Stimulated activated memory B cell treated with anti-CD40 and anti-IgM and Interleukin-4, amounts not matched to agents 10 μg/mL and 1 μg/mL and 100 μg/mL, for 72 hours (primary cell): ENCODE measurements around the gene PXDC1.
"Not testable (repeated sequence)": the region's sequence is repeated elsewhere in the genome, so short reads cannot be mapped to it uniquely, and the experiment has no call there.

ENCODE experiments used
- ATAC-seq: fragments of 150-1000 bp; cut with Tn5 transposase; 2 replicates; pipeline ENCODE4 v1.10.0; 2021
- H3K27ac Mint-ChIP-seq: one replicate; pipeline ENCODE4 v1.8.0; 2022; ENCODE audit warnings: mild to moderate bottlenecking, mixed read lengths
- H3K27me3 Mint-ChIP-seq: one replicate; pipeline ENCODE4 v1.8.0; 2022; ENCODE audit warnings: mixed read lengths
- H3K36me3 Mint-ChIP-seq: one replicate; pipeline ENCODE4 v1.8.0; 2022; ENCODE audit warnings: mixed read lengths
- H3K4me1 Mint-ChIP-seq: one replicate; pipeline ENCODE4 v1.8.0; 2022; ENCODE audit warnings: mixed read lengths
- H3K4me3 Mint-ChIP-seq: one replicate; pipeline ENCODE4 v1.8.0; 2022; ENCODE audit warnings: mild to moderate bottlenecking, moderate library complexity, mixed read lengths
- H3K9me3 Mint-ChIP-seq: one replicate; pipeline ENCODE4 v1.8.0; 2022; ENCODE audit warnings: mixed read lengths

PXDC1 gene

DNA sequence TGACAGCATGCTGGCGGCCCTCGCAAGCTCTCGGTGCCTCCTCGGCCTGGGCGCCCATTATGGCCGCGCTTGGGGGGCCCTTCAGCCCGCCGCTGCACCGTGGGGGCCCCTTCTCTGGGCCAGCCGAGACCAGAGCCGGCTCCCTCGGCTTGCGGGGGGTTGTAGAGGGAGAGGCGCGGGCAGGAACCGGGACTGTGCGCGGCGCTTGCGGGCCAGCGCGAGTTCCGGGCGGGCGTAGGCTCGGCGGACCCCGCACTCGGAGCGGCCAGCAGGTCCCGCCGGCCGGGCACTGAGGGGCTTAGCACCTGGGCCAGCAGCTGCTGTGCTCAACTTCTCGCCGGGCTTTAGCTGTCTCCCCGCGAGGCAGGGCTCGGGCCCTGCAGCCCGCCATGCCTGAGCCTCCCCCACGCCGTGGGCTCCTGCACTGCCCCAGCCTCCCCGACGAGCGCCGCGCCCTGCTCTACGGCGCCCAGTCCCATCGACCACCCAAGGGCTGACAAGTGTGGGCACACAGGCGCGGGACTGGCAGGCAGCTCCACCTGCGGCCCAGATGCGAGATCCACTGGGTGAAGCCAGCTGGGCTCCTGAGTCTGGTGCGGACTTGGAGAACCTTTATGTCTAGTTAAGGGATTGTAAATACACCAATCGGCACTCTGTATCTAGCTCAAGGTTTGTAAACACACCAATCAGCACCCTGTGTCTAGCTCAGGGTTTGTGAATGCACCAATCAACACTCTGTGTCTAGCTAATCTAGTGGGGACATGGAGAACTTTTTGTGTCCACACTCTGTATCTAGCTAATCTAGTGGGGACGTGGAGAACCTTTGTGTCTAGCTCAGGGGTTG lies 6.7 kb upstream of the PXDC1 start:
- ATAC-seq = not testable (repeated sequence)

DNA sequence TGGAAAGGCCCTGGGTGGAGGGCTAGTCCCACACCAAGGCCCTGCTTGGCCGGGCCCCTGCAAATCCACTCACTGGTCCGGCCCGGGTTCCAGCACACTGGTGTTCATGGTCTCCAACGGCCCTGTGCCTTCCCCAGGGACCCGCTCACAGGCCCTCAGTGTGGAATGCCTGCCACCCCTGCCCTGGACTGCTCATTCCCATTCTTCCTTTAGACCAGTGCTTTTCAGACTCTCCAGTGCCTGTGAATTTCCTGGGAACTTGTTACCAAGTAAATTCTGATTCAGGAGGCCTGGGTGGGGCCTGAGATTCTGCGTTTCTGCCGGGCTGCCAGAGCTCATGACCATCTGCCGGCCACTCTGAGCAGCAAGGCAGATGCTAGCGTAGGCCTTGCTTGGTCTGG lies 5.7 kb upstream of the PXDC1 start:
- no peaks in the 10 kb centered on the region for H3K36me3 Mint-ChIP-seq
- no peak for ATAC-seq
- no peaks in the 10 kb centered on the region for H3K9me3 Mint-ChIP-seq
- peaks cover 21% of the 10 kb centered on the region for H3K4me1 Mint-ChIP-seq
- H3K27me3 Mint-ChIP-seq = no peaks in the 10 kb centered on the region
- H3K27ac Mint-ChIP-seq = peak overlapping the region; percentile 87
- H3K4me3 Mint-ChIP-seq = no peak overlapping the region

More for the DNA sequence above, 6.7 kb upstream of the PXDC1 start:
- not testable (repeated sequence) for H3K27me3 Mint-ChIP-seq, H3K27ac Mint-ChIP-seq, H3K9me3 Mint-ChIP-seq, H3K36me3 Mint-ChIP-seq, H3K4me3 Mint-ChIP-seq
- peaks cover 21% of the 10 kb centered on the region for H3K4me1 Mint-ChIP-seq

DNA sequence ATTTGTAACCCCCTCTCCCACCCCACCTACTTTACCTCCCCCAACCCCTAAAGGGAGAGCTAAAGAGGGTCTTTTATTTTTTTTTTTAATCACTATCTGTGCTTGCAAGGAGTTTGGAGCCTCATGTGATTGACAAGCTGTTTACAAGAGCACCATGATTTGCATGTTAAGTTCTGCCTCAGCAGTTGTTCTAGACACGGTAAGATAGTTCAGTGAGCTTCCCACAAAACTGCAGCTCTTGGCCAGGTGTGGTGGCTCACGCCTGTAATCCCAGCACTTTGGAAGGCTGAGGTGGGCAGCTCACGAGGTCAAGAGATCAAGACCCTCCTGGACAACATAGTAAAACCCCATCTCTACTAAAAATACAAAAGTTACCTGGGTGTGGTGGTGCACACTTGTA lies 5.0 kb upstream of the PXDC1 start:
- Mint-ChIP-seq H3K27me3 (no peaks in the 10 kb centered on the region), H3K27ac (peak overlapping the region; percentile 87), H3K9me3 (no peaks in the 10 kb centered on the region), H3K4me1 (peaks cover 21% of the 10 kb centered on the region), H3K4me3 (peak overlapping the region; percentile 26), H3K36me3 (no peaks in the 10 kb centered on the region)
- peak; percentile 49 for ATAC-seq

DNA sequence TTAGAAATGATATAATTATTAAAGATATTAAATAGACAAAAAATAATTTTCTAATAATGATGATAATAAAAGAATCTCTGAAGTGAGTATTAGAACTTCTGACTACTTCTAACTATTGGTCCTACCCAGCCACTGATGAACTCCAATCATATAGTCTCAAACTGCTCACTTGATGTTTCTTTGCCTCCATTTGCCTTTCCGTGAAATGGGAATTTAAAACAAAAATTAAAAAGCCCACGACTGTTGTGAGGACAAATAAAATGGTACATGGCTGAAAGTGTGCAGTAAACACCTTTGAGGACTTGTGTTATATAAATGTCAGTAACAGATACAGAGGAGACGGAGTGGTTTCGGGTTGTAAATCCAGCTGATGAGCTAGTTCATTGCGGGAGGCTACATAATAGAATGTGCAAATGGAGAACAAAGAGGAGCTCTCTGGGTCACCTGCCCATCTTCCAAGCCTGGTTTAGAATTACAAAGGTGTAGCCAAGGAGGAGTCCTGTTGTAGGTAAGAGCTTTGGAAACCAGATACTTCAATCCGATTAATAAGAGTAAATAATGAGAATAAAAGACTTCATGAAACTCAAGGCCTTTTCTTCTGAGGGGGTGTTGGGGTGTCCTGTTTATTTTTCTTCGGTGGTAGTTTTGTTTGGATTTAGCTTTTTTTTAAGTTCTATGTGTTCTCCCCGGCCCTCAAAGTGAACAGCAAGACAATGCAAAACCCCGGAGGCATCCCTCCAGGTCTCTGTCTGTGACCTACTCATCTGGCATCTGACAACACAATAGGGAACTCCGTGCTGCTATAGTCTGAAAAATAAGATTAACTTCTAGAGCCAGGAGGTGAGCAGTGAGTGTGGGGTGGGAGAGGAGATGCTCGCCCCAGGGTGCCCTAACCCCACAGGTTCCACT lies 4.4 kb upstream of the PXDC1 start:
- peak; percentile 44 for ATAC-seq
- Mint-ChIP-seq H3K27me3 (no peaks in the 10 kb centered on the region), H3K9me3 (no peaks in the 10 kb centered on the region), H3K4me3 (no peak overlapping the region), H3K27ac (peak overlapping the region; percentile 87), H3K4me1 (peaks cover 21% of the 10 kb centered on the region), H3K36me3 (no peaks in the 10 kb centered on the region)

DNA sequence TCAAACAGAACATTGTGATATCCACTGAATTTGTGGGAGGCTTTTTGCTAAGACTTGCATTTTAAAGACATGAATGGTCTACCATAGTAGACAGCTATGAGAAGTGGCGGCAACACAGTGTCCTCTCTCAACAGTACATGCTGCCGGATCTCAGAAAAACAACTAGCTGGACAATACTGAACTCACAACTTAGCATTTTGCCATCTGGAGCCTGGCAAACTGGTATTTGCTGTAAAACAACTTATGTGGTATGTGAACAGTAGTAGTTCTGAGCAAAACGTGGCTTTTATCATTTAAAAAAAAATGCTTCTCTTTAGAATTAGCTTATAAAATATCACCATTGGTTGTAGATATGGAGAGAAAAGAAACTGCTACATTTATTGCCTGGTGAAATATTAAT lies 3.3 kb upstream of the PXDC1 start:
- ATAC-seq = no peak

DNA sequence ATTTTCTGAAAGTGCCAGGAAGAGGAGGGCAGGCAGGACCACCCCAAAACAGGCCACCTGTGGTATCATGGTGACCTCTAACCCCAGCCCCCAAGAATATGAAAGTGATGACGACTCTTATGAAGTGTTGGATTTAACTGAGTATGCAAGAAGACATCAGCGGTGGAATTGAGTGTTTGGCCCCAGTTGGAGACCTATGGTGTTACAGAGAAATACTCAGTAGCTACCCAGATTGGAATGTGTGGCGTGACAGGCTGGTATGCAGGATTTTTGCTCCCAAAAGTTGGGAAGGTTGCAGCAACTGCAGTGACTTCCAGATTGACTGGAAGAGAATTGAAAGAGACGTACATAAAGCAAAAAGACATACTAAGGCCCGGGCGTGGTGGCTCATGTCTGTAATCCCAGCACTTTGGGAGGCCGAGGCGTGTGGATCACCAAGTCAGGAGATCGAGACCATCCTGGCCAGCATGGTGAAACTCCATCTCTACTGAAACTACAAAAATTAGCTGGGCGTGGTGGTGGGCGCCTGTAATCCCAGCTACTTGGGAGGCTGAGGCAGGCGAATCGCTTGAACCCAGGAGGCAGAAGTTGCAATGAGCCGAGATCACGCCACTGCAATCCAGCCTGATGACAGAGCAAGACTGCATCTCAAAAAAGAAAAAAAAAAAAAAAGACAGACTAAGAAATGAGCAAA lies 2.7 kb upstream of the PXDC1 start:
- not testable (repeated sequence) for H3K27ac Mint-ChIP-seq, ATAC-seq, H3K4me3 Mint-ChIP-seq, H3K9me3 Mint-ChIP-seq, H3K27me3 Mint-ChIP-seq, H3K36me3 Mint-ChIP-seq
- peaks cover 33% of the 10 kb centered on the region for H3K4me1 Mint-ChIP-seq

More for the DNA sequence above, 3.3 kb upstream of the PXDC1 start:
- H3K27me3 Mint-ChIP-seq = no peaks in the 10 kb centered on the region
- H3K36me3 Mint-ChIP-seq = no peaks in the 10 kb centered on the region
- no peak overlapping the region for H3K27ac Mint-ChIP-seq
- peaks cover 27% of the 10 kb centered on the region for H3K4me1 Mint-ChIP-seq
- no peaks in the 10 kb centered on the region for H3K9me3 Mint-ChIP-seq
- H3K4me3 Mint-ChIP-seq = no peak overlapping the region

DNA sequence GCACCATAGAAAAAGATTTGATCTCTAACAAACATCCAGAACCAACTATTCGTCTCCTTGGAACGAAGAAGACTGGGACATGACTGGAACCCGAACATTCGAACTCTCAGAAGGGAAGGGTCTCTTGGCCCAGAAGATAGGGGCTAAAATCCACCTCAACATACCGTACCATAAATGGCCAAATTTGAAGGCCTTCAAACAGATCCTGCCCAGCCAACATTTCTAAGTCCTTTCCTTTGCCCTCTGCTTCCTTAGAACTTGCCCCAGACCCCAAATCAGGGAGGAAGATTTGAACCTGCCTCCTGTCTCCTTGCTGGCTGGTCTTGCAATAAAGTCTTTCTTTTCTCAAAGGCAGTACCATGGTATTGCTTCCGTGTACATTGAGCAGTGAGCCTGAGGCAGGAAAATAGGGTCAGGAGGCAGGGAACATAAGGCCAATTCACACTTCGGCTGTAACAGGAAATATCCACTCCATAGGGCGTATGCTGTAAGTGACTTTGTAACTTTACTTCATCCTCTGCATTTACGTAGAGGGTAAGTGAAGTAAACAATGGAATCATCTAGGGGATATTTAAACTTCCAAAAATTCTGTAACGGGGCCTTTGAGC lies 1.8 kb upstream of the PXDC1 start:
- H3K4me1 Mint-ChIP-seq = peaks cover 41% of the 10 kb centered on the region
- ATAC-seq = no peak
- H3K36me3 Mint-ChIP-seq = peaks cover 7% of the 10 kb centered on the region
- H3K9me3 Mint-ChIP-seq = no peaks in the 10 kb centered on the region
- H3K27me3 Mint-ChIP-seq = no peaks in the 10 kb centered on the region
- H3K4me3 Mint-ChIP-seq = no peak overlapping the region
- peak overlapping the region; percentile 54 for H3K27ac Mint-ChIP-seq

DNA sequence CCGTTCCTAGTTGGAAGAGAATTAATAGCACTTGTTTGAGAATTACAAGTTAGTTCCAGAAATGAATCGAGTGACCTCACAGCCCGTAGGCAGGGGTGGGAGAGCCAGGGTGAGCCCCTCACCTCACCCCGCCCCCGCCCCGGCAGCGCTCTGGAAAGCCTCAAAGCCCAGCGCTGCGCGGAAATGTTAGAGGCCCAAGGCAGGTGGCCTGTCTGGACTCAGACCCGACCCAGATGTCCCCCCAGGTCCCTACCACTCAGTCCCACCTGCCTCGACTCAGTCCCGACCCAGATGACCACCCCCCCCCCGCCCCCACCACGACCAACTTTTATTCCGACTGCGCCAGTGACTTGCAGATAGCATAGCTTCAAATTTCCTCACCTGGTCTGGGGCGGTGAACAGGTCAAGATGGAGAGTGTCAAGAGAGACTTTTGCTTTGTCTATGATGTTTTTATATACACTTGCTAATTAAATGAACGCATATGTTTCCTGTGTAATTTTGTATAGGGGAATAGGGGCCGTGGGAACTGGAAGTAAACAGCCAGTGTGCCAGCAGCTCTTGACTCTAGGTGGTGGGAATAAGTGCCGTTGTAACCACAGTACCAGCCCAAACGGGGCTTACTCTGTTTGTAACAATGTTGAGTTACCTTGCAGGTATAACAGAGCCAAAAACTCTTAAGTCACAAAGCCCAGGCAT lies 1.2 kb upstream of the PXDC1 start:
- Mint-ChIP-seq H3K4me1 (peaks cover 48% of the 10 kb centered on the region), H3K9me3 (no peaks in the 10 kb centered on the region), H3K27ac (peak overlapping the region; percentile 54), H3K36me3 (peaks cover 14% of the 10 kb centered on the region), H3K4me3 (peak overlapping the region; percentile 79), H3K27me3 (no peaks in the 10 kb centered on the region)
- ATAC-seq = no peak

DNA sequence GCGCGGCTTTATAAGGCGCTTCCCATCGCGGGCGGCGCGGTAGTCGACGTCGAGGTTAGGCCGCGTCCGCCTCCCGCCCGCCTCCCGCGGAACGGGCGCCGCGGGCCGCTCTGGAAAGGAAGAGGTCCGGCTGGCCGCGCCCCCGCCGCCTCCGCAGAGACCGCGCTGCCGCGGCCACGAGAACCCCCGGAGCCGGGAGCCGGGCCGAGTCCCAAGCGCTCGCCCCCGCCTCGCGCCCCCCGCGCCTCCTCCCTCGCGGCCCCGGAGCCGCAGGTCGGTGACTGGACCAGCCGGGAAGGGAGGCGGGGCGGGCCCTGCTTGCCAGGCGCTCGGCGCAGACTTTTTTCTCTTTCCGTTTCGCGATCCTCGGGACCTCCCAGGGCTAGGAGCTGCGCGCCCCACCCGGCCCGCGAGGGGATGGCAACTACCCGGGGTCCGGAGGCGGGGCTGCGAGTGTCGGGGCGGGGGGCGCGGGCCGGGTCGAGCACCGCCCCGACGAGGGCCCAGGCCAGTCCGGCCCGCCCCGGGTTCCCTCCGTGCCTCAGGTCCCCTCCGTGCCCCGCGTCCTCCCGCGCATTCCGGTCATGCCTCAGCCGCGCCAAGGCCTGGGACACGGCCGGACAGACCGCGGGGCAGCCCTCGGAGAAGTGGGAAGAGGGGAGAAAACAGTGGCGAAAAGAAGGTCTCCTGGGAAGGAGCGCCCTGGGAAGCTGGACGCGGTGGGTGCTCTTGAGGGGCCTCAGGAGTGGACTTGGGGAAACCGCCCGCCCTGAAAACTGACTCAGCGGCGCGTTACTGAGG lies 417 bp upstream of the PXDC1 start:
- Mint-ChIP-seq H3K4me1 (peaks cover 50% of the 10 kb centered on the region), H3K36me3 (peaks cover 19% of the 10 kb centered on the region), H3K9me3 (no peaks in the 10 kb centered on the region), H3K27me3 (no peaks in the 10 kb centered on the region), H3K4me3 (peak overlapping the region; percentile 88), H3K27ac (peak overlapping the region; percentile 54)
- peak; percentile 84 for ATAC-seq

DNA sequence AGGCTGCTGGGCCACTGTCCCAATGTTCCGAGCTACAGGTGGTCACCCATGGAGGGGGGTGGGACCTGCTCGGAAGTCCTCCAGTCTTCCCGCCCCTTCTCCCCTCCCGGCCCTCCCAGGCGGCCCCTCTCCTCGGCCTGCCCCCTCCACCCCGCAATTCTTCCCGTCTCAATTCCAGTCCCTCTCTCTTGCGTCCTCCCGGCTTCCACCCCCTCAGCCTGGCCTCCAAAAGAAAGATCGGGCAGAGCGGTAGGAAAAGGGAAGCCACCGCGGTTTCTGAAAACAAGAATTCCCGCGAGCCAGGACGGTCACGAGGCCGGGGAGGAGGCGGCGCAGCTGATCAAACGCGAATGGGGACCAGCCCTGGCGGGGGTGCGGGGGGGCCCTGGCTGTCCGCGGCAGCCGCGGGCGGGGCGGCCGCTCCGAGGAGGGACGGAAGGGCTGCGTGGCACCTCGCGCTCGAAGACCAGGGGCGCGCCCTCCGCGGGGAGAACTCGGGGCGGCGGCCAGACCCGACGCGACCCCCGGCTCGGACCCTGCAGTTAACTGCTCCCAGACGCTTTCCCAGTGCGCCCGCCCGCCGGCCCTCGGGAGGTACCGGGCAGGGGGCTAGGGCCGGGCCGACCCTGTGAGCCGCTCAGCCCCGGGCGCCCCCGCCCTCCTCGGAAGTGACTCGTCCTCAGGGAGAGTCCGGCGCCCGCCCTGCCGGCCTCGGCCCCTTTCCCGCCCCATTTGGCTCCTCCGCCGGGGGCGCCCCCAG lies 1.0 kb downstream of the PXDC1 start:
- ATAC-seq = peak; percentile 29
- Mint-ChIP-seq H3K4me1 (peaks cover 50% of the 10 kb centered on the region), H3K4me3 (peak overlapping the region; percentile 88), H3K27ac (peak overlapping the region; percentile 54), H3K27me3 (no peaks in the 10 kb centered on the region), H3K9me3 (no peaks in the 10 kb centered on the region), H3K36me3 (peaks cover 24% of the 10 kb centered on the region)

DNA sequence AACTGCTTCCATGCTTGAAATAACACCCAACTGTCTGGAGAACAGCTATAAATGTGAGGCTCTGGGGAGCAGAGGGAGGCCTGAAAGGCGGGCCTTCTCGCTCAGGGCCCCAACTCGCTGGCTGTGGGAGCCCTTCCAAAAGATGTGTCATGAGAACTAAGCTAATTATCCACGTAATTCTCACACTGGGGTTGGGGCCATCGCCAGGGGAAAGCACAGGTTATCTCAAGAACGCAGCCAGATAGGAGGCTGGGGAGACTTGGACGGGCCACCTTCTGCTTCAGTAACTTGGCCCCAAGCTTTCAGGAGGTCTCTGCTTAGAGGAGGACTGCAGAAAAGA lies 1.6 kb downstream of the PXDC1 start:
- peaks cover 52% of the 10 kb centered on the region for H3K4me1 Mint-ChIP-seq
- H3K27ac Mint-ChIP-seq = peak overlapping the region; percentile 54

DNA sequence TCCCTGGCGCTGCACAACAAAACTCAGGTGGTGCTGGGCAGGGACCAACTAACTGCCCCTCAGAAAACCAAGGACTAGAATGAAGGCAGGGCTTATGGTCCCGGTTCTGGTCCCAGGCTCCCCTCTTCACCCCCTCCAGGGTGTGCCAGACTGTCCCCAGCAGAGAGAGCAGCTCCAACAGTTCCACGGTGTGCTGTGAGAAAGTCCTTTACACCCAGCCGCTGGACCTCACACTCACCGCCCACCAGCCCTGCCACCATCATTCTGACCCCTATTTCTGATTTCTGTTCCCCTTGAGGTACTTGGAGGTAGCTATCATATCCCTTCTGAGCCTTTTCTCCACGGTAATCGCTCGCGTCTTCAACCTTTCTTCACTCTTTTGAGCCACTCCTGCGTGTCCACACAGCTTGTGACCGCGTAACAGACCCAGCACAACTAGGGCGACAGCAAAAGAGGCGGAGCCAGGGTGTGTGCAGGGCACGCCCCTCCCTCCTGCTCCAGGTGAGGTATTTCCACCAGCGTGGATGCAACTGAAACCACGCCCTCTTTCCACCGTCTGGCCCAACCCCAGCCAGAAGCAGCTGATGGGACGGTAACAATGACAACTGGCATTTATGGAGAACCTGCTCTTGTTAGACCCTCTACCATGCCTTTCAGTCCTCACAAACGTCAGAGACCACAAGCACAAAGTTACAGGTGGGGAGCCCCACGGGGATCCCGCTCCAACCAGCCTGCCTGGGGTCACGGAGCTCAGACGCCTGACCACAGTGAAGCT lies 2.3 kb downstream of the PXDC1 start:
- peak overlapping the region; percentile 88 for H3K4me3 Mint-ChIP-seq
- H3K27me3 Mint-ChIP-seq = no peaks in the 10 kb centered on the region
- peak overlapping the region; percentile 54 for H3K27ac Mint-ChIP-seq
- H3K36me3 Mint-ChIP-seq = peaks cover 26% of the 10 kb centered on the region
- peaks cover 55% of the 10 kb centered on the region for H3K4me1 Mint-ChIP-seq
- no peak for ATAC-seq
- no peaks in the 10 kb centered on the region for H3K9me3 Mint-ChIP-seq

More for the DNA sequence above, 1.6 kb downstream of the PXDC1 start:
- peak overlapping the region; percentile 88 for H3K4me3 Mint-ChIP-seq
- H3K36me3 Mint-ChIP-seq = peaks cover 26% of the 10 kb centered on the region
- no peaks in the 10 kb centered on the region for H3K27me3 Mint-ChIP-seq
- no peak for ATAC-seq
- no peaks in the 10 kb centered on the region for H3K9me3 Mint-ChIP-seq
